ENCODE data around the gene FBXW10B.
"Not testable (repeated sequence)": the region's sequence is repeated elsewhere in the genome, so short reads cannot be mapped to it uniquely, and the experiment has no call there.

DNA sequence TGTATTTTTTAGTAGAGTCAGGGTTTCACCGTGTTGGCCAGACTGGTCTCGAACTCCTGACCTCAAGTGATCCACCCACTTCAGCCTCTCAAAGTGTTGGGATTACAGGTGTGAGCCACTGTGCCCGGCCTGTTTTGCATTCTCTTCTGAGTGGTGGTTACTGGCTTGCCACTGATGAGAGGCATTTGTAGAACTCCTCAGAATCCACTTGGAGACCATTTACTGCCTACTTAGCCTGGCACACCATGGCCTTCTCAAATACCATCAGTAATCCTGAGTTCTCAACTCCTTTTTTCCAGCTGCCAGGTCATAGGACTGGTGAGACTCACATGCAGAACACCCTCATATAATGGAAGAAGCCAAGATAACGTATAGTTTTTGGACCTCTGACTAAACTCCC lies 22.5 kb upstream of the FBXW10B start:
- not testable (repeated sequence) for TF ChIP-seq ZNF274 (IDR thresholded peaks at IDR 0.05; ENCODE audit: low read depth, low read length); SUZ12 (IDR thresholded peaks at IDR 0.05; ENCODE audit: extremely low read depth, insufficient read depth, insufficient read length)

Measured in NT2/D1 (cell line).